WTC11 (cell line): Measurements from ENCODE around the gene FBLN5. TPM values are rescaled to one million over a fixed set of nuclear protein-coding genes. Genes with fewer than 3 reads are reported as not detected.

ENCODE experiments used
- ATAC-seq: fragments of 200-7000 bp; cut with Tn5 transposase; 2 replicates; pipeline ENCODE4 v1.10.0; 2021; ENCODE audit warnings: mild to moderate bottlenecking, moderate library complexity
- CTCF ChIA-PET: fragments of 300-600 bp; sonication (Branson Sonifier 250); formaldehyde crosslinking; loops from one replicate; lab custom pipeline; 2021; ENCODE audit warnings: antibody characterized with exemption; lab: Charles Lee
- POLR2A ChIA-PET: fragments of 350-600 bp; sonication (Branson Sonifier 250); formaldehyde crosslinking; loops from one replicate; lab custom pipeline; 2021; ENCODE audit warnings: antibody characterized with exemption; lab: Charles Lee
- DNase-seq: peaks from one replicate; pipeline ENCODE4 v3.0.0; 2021; ENCODE audit warnings: low spot score
- H3K27ac Mint-ChIP-seq: 2 replicates; pipeline ENCODE4 v1.8.0; 2021; ENCODE audit warnings: mixed read lengths
- H3K27me3 Mint-ChIP-seq: 2 replicates; pipeline ENCODE4 v1.8.0; 2021; ENCODE audit warnings: low read depth, mild to moderate bottlenecking, moderate library complexity, mixed read lengths
- H3K36me3 Mint-ChIP-seq: 2 replicates; pipeline ENCODE4 v1.8.0; 2021; ENCODE audit warnings: mixed read lengths
- H3K4me1 Mint-ChIP-seq: 2 replicates; pipeline ENCODE4 v1.8.0; 2022; ENCODE audit warnings: mixed read lengths
- H3K4me3 Mint-ChIP-seq: 2 replicates; pipeline ENCODE4 v1.8.0; 2021; ENCODE audit warnings: mild to moderate bottlenecking, moderate library complexity, mixed read lengths
- H3K9me3 Mint-ChIP-seq: 2 replicates; pipeline ENCODE4 v1.8.0; 2021; ENCODE audit warnings: mixed read lengths
- ETV6 ChIP-seq: sonication (generic); formaldehyde crosslinking; IDR thresholded peaks from 2 replicates; pipeline ENCODE4 v1.8.1; 2022; ENCODE audit warnings: mild to moderate bottlenecking, missing genetic modification reagents
- FOXK1 ChIP-seq: sonication (generic); formaldehyde crosslinking; IDR thresholded peaks from 2 replicates; pipeline ENCODE4 v1.8.0; 2022; ENCODE audit warnings: mild to moderate bottlenecking, moderate library complexity, missing genetic modification reagents
- MYBL2 ChIP-seq: sonication (generic); formaldehyde crosslinking; IDR thresholded peaks from 2 replicates; pipeline ENCODE4 v1.8.1; 2023; ENCODE audit warnings: mild to moderate bottlenecking, moderate library complexity, missing genetic modification reagents
- NR3C1 ChIP-seq: sonication (generic); formaldehyde crosslinking; conservative IDR thresholded peaks from 2 replicates; pipeline ENCODE4 v1.8.1; 2023; ENCODE audit warnings: low read depth, mild to moderate bottlenecking, missing genetic modification reagents
- OVOL2 ChIP-seq: fragments of 250-450 bp; sonication (Bioruptor Pico); IDR thresholded peaks from 2 replicates; pipeline ENCODE4 v1.9.0; 2021; ENCODE audit warnings: mild to moderate bottlenecking, borderline replicate concordance
- SP1 ChIP-seq: sonication (generic); formaldehyde crosslinking; conservative IDR thresholded peaks from 2 replicates; pipeline ENCODE4 v1.8.1; 2022; ENCODE audit warnings: missing genetic modification reagents
- ZNF219 ChIP-seq: sonication (generic); formaldehyde crosslinking; IDR thresholded peaks from 2 replicates; pipeline ENCODE4 v1.8.0; 2023; ENCODE audit warnings: missing genetic modification reagents, mild to moderate bottlenecking, borderline replicate concordance
- total RNA-seq: library from RNA; stranded (reverse); gene quantifications from 3 replicates; pipeline ENCODE4 v1.2.3, GENCODE V29; 2021
- TF ChIP-seq, protein P1 (sequence below): sonication (generic); formaldehyde crosslinking; IDR thresholded peaks from 2 replicates; pipeline ENCODE4 v1.8.0; 2022; ENCODE audit warnings: mild to moderate bottlenecking, missing genetic modification reagents
- TF ChIP-seq, protein P2 (sequence below): fragments of 250-450 bp; sonication (Bioruptor Pico); IDR thresholded peaks from 2 replicates; pipeline ENCODE4 v1.9.0; 2021; ENCODE audit warnings: moderate library complexity, mild to moderate bottlenecking, inconsistent platforms, borderline replicate concordance
- TF ChIP-seq, protein P3 (sequence below): fragments of 250-450 bp; sonication (Bioruptor Pico); IDR thresholded peaks from 2 replicates; pipeline ENCODE4 v1.9.0; 2021; ENCODE audit warnings: mild to moderate bottlenecking
- TF ChIP-seq, protein P4 (sequence below): fragments of 250-450 bp; sonication (Bioruptor Pico); IDR thresholded peaks from 2 replicates; pipeline ENCODE4 v1.9.0; 2021; ENCODE audit warnings: mild to moderate bottlenecking
- TF ChIP-seq, protein P5 (sequence below): sonication (generic); formaldehyde crosslinking; IDR thresholded peaks from 2 replicates; pipeline ENCODE4 v1.8.0; 2023; ENCODE audit warnings: missing genetic modification reagents
- TF ChIP-seq, protein P6 (sequence below): sonication (generic); formaldehyde crosslinking; IDR thresholded peaks from 2 replicates; pipeline ENCODE4 v1.8.0; 2022; ENCODE audit warnings: mild to moderate bottlenecking, missing genetic modification reagents
- TF ChIP-seq, protein P7 (sequence below): sonication (generic); formaldehyde crosslinking; conservative IDR thresholded peaks from 2 replicates; pipeline ENCODE4 v1.8.1; 2023; ENCODE audit warnings: mild to moderate bottlenecking, low read depth, missing genetic modification reagents, moderate library complexity

Gene FBLN5
- total RNA-seq, 1 experiment from 2014 or later = 4.0 TPM

DNA sequence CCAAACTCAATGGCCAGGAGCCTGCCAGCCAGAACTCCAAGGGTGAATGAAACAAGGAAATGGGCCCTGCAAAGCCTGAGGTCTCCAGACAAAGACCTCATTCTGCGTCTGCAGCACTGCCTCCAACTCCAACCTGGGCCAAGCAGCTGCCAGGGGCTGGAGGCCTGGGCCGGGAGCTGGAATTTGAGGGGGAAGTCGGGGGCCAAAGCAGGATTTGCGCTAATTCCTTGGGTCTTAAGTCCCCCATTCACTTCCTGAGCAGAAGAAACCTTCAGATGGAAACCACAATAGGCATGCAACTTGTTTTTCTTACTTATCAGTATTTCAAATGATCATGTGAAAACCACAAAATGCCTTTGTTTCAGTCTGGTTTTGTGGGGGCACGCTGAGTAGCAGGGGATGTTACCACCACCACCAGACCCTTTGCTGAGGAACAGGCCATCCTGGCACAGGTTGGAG is 57.2 kb downstream of the FBLN5 start:
- Mint-ChIP-seq H3K4me1 (peaks cover 4% of the 10 kb centered on the region; the same call in 1 of the 2 replicates), H3K27ac (no peak overlapping the region), H3K27me3 (no peaks in the 10 kb centered on the region), H3K36me3 (no peaks in the 10 kb centered on the region), H3K9me3 (no peaks in the 10 kb centered on the region), H3K4me3 (no peak overlapping the region)
- CTCF ChIA-PET = no interaction called here
- POLR2A ChIA-PET = no interaction called here
- no peak for DNase-seq
- TF ChIP-seq OVOL2 (CRISPR knock-in tag) (no peak), MYBL2 (CRISPR knock-in tag) (no peak)
- TF ChIP-seq, protein P1, sequence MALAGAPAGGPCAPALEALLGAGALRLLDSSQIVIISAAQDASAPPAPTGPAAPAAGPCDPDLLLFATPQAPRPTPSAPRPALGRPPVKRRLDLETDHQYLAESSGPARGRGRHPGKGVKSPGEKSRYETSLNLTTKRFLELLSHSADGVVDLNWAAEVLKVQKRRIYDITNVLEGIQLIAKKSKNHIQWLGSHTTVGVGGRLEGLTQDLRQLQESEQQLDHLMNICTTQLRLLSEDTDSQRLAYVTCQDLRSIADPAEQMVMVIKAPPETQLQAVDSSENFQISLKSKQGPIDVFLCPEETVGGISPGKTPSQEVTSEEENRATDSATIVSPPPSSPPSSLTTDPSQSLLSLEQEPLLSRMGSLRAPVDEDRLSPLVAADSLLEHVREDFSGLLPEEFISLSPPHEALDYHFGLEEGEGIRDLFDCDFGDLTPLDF = no peak
- no peak for ATAC-seq

DNA sequence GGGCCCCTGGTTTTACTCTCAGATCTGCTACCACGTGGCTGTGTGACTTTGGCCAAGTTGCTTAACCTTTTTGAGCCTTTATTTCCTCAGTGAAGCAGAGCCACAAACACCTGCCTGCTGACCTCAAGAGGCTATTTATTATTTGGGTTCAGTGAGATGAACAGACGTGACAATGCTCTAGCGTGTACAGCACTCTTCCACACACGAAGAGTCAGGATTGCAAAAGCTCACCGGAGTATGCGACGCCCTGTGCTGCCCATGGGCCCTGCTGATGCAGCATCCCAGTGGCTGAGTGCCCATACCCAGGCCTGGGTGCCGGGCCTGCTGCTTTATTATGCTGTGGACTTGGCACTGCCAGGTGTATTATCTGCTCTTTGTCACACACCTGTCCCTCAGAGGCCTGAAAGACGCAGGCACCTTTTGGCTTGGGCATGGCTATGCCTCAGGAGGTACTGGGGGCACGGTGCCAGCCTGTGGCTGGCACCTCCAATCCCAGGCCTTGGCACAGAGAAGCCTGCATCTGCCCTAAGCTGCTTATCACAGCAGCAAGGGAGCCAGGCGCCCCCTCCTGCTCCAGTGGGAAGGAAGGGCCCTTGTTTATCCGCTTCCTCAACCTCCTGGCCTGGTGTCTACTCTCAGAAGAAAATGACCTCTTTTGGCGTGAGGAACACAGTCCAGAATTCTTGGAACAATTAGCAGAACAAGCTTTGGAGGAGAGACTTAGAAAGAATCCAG is 57.9 kb downstream of the FBLN5 start:
- Mint-ChIP-seq H3K9me3 (no peaks in the 10 kb centered on the region), H3K27ac (no peak overlapping the region), H3K36me3 (no peaks in the 10 kb centered on the region), H3K27me3 (no peaks in the 10 kb centered on the region), H3K4me3 (no peak overlapping the region)
- DNase-seq (no peak), ATAC-seq (no peak)
- TF ChIP-seq OVOL2 (CRISPR knock-in tag) = no peak
- TF ChIP-seq, protein P2, sequence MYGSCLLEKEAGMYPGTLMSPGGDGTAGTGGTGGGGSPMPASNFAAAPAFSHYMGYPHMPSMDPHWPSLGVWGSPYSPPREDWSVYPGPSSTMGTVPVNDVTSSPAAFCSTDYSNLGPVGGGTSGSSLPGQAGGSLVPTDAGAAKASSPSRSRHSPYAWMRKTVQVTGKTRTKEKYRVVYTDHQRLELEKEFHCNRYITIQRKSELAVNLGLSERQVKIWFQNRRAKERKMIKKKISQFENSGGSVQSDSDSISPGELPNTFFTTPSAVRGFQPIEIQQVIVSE = no peak
- TF ChIP-seq, protein P3, sequence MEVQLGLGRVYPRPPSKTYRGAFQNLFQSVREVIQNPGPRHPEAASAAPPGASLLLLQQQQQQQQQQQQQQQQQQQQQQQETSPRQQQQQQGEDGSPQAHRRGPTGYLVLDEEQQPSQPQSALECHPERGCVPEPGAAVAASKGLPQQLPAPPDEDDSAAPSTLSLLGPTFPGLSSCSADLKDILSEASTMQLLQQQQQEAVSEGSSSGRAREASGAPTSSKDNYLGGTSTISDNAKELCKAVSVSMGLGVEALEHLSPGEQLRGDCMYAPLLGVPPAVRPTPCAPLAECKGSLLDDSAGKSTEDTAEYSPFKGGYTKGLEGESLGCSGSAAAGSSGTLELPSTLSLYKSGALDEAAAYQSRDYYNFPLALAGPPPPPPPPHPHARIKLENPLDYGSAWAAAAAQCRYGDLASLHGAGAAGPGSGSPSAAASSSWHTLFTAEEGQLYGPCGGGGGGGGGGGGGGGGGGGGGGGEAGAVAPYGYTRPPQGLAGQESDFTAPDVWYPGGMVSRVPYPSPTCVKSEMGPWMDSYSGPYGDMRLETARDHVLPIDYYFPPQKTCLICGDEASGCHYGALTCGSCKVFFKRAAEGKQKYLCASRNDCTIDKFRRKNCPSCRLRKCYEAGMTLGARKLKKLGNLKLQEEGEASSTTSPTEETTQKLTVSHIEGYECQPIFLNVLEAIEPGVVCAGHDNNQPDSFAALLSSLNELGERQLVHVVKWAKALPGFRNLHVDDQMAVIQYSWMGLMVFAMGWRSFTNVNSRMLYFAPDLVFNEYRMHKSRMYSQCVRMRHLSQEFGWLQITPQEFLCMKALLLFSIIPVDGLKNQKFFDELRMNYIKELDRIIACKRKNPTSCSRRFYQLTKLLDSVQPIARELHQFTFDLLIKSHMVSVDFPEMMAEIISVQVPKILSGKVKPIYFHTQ (CRISPR knock-in tag) = no peak
- TF ChIP-seq, protein P4, sequence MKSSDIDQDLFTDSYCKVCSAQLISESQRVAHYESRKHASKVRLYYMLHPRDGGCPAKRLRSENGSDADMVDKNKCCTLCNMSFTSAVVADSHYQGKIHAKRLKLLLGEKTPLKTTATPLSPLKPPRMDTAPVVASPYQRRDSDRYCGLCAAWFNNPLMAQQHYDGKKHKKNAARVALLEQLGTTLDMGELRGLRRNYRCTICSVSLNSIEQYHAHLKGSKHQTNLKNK (CRISPR knock-in tag) = no peak
- TF ChIP-seq, all 79 proteins: peak for 0
- POLR2A ChIA-PET = no interaction called here
- H3K4me1 Mint-ChIP-seq = 0 out of 2 replicates have a peak, but pooled peaks cover under 1% of the 10 kb centered on the region
- CTCF ChIA-PET = no interaction called here

DNA sequence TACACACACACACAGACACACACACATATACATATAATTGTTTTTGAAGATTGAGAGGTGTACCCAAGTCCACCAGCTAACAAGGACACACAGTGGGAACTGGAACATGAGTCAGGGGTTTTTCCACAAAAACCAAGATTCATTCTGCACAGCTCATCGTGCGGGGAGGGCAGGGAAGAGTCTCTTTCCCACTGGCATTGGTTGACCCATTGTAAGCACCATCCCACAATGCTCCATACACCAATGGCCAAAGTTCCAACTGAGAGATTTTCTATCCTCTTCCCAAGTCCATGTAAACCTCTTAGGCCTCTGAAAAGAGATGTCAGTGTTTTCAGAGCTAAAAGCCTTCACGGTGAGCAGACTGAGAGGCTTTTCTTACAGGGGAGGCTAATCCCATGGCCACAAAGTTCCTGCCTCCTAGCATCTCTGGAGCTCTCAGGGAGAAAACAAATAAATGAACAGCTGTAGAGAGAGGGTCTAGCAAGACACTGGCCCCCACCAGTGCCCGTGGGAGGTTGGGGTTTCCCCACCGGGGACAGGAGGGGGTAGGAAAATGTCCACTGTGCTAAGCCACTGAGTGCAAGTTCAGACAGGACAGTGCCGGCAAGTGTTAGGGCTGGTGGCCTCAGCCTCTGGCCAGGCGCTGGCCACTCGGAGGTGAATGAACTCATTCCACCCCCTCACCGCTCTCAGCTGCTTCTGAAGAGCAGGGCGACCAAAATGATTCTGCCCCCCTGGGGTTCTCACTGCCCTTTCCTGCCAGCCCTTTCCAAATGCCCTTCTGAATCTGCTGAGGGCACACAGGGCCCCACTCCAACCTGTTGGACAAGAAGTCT is 58.6 kb downstream of the FBLN5 start:
- ChIA-PET CTCF (interaction anchor here (0.7 to 1.0 kb wide), 3 partner anchors 12 to 1840 kb away, joined by 3 read pairs; no protein-coding TSS in a partner anchor), POLR2A (no interaction called here)
- no peak for TF ChIP-seq NR3C1
- TF ChIP-seq, protein P5, sequence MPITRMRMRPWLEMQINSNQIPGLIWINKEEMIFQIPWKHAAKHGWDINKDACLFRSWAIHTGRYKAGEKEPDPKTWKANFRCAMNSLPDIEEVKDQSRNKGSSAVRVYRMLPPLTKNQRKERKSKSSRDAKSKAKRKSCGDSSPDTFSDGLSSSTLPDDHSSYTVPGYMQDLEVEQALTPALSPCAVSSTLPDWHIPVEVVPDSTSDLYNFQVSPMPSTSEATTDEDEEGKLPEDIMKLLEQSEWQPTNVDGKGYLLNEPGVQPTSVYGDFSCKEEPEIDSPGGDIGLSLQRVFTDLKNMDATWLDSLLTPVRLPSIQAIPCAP (CRISPR knock-in tag) = no peak
- TF ChIP-seq ETV6 (CRISPR knock-in tag) = no peak
- TF ChIP-seq FOXK1 (CRISPR knock-in tag) = no peak
- TF ChIP-seq SP1 (CRISPR knock-in tag) = no peak
- TF ChIP-seq, protein P6, sequence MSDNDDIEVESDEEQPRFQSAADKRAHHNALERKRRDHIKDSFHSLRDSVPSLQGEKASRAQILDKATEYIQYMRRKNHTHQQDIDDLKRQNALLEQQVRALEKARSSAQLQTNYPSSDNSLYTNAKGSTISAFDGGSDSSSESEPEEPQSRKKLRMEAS (CRISPR knock-in tag) = no peak
- TF ChIP-seq, protein P7, sequence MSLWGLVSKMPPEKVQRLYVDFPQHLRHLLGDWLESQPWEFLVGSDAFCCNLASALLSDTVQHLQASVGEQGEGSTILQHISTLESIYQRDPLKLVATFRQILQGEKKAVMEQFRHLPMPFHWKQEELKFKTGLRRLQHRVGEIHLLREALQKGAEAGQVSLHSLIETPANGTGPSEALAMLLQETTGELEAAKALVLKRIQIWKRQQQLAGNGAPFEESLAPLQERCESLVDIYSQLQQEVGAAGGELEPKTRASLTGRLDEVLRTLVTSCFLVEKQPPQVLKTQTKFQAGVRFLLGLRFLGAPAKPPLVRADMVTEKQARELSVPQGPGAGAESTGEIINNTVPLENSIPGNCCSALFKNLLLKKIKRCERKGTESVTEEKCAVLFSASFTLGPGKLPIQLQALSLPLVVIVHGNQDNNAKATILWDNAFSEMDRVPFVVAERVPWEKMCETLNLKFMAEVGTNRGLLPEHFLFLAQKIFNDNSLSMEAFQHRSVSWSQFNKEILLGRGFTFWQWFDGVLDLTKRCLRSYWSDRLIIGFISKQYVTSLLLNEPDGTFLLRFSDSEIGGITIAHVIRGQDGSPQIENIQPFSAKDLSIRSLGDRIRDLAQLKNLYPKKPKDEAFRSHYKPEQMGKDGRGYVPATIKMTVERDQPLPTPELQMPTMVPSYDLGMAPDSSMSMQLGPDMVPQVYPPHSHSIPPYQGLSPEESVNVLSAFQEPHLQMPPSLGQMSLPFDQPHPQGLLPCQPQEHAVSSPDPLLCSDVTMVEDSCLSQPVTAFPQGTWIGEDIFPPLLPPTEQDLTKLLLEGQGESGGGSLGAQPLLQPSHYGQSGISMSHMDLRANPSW (CRISPR knock-in tag) = no peak
- TF ChIP-seq ZNF219 (CRISPR knock-in tag) = no peak
- 0 out of 2 replicates have a peak, but pooled peaks cover 3% of the 10 kb centered on the region for H3K4me1 Mint-ChIP-seq
- no peak overlapping the region for H3K4me3 Mint-ChIP-seq
- H3K9me3 Mint-ChIP-seq = no peaks in the 10 kb centered on the region
- no peaks in the 10 kb centered on the region for H3K36me3 Mint-ChIP-seq
- H3K27me3 Mint-ChIP-seq = no peaks in the 10 kb centered on the region
- no peak for ATAC-seq
- no peak overlapping the region for H3K27ac Mint-ChIP-seq
- no peak for DNase-seq
